Measurements from ENCODE around the gene RANBP9. TPM values are rescaled to one million over a fixed set of nuclear protein-coding genes. Genes with fewer than 3 reads are reported as not detected.
A peak's percentile ranks its signal among the peaks of the same experiment; 100 is the strongest.

The RANBP9 gene
- total and polyA plus RNA-seq, 9 of the 15 experiments (the other 6 are each of a cell fraction or from before 2014, with no cell fraction given): 27.5 to 130 (median 61.5) TPM

DNA sequence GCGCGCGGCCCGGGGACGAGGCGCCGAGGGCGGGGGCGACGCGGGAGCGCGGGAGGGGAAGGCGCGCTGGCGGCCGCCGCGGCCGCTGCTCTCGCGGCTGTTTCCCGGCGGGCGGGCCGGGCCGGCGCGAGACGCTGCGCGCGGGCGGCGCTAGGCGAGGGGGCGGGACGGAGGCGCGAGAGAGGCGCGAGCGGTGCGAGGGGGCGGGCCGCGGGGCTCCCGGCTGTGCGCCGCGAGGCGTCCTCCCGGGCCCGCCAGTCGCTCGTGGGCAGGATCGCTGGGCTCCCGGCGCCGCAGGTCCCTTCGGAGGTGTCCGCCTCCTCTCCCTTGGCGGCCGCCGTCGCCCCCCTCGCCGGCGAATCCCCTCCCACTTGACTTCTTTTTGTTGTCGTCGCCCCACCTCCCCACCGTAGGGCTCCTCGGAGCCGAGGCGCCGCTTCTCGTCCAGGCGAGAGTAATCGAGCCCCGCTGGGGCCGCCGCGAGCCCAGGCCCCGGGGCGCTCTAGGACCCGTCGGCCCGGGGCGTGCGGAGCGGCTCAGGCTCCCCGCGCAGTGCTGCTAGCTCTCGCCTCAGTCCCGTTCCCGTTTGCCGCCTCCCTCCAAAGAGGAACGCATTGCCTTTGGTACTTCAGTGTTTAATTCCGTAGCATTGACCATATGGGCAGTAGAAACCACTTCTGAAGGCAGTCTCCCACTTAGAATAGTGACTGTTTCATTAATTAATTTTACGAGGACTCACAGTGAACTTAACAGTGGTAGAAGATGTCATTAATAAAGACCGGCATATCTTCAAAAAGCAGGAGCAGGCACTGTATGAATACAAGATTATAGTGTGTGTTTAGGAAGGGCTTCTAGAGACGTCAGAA is at the start of gene RANBP9 (continued):
- TF ChIP-seq ZNF76 (CRISPR knock-in tag; IDR thresholded peaks at IDR 0.05; ENCODE audit: borderline replicate concordance) (peak; percentile 86; the same call in 1 of the 2 replicates), SIN3A (IDR thresholded peaks at IDR 0.05; ENCODE audit: borderline replicate concordance in 2 of 2, control insufficient read depth in 1 of 2, low read depth in 2 of 2, low read length in 2 of 2) (peak; percentile 74 to 76; a peak in 2 of 4 replicates), NR4A1 (CRISPR knock-in tag; IDR thresholded peaks at IDR 0.05) (0 out of 2 replicates have a peak, but pooled peaks have one; percentile 40), NR4A1 (tag; IDR thresholded peaks at IDR 0.05) (no peak), JUN (IDR thresholded peaks at IDR 0.05; ENCODE audit: borderline replicate concordance, low read depth, low read length) (peak; percentile 59; the same call in 1 of the 2 replicates), JUN (CRISPR knock-in tag; IDR thresholded peaks at IDR 0.05; ENCODE audit: borderline replicate concordance) (peak; percentile 85; the same call in 1 of the 2 replicates), SMARCE1 (IDR thresholded peaks at IDR 0.05) (no peak), U2AF2 (optimal IDR thresholded peaks at IDR 0.05; ENCODE audit: low read depth, low read length) (no peak), OTX1 (CRISPR knock-in tag; IDR thresholded peaks at IDR 0.05) (peak; percentile 67; the same call in 1 of the 2 replicates), PCBP1 (IDR thresholded peaks at IDR 0.05; ENCODE audit: low read depth, low read length, poor library complexity, severe bottlenecking) (peak; percentile 91), RBM14 (IDR thresholded peaks at IDR 0.05; ENCODE audit: borderline replicate concordance, insufficient read depth, low read depth, low read length) (0 out of 2 replicates have a peak, but pooled peaks have one; percentile 50), EP300 (IDR thresholded peaks at IDR 0.05; ENCODE audit: low read length) (no peak), NFRKB (IDR thresholded peaks at IDR 0.05; ENCODE audit: low read depth) (peak; percentile 74; the same call in 1 of the 2 replicates), MEF2A (IDR thresholded peaks at IDR 0.05; ENCODE audit: control insufficient read depth, low read depth, low read length) (no peak), TAF15 (IDR thresholded peaks at IDR 0.05; ENCODE audit: low read depth, low read length) (no peak), PHB (CRISPR knock-in tag; IDR thresholded peaks at IDR 0.05) (peak; percentile 94), LEF1 (IDR thresholded peaks at IDR 0.05) (0 out of 2 replicates have a peak, but pooled peaks have one; percentile 25), POLR2B (IDR thresholded peaks at IDR 0.05; ENCODE audit: low read depth, partially characterized antibody) (peak; percentile 79)
- TF ChIP-seq, protein P1, sequence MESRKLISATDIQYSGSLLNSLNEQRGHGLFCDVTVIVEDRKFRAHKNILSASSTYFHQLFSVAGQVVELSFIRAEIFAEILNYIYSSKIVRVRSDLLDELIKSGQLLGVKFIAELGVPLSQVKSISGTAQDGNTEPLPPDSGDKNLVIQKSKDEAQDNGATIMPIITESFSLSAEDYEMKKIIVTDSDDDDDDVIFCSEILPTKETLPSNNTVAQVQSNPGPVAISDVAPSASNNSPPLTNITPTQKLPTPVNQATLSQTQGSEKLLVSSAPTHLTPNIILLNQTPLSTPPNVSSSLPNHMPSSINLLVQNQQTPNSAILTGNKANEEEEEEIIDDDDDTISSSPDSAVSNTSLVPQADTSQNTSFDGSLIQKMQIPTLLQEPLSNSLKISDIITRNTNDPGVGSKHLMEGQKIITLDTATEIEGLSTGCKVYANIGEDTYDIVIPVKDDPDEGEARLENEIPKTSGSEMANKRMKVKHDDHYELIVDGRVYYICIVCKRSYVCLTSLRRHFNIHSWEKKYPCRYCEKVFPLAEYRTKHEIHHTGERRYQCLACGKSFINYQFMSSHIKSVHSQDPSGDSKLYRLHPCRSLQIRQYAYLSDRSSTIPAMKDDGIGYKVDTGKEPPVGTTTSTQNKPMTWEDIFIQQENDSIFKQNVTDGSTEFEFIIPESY (CRISPR knock-in tag; IDR thresholded peaks at IDR 0.05): peak; percentile 62

All from K562 (cell line).